Neural crest cell (in vitro differentiated cells): Measurements from ENCODE around the gene TOM1L2. TPM values are rescaled to one million over a fixed set of nuclear protein-coding genes. Genes with fewer than 3 reads are reported as not detected.

Experiments used
- DNase-seq: peaks from one replicate; pipeline ENCODE4 v3.0.0; 2021; ENCODE audit warnings: low read depth, mixed read lengths, low spot score
- H3K27ac Mint-ChIP-seq: one replicate; pipeline ENCODE4 v1.8.0; 2021; ENCODE audit warnings: mild to moderate bottlenecking, mixed read lengths; ENCODE audit not compliant: unreplicated experiment
- H3K27me3 Mint-ChIP-seq: 2 replicates; pipeline ENCODE4 v1.8.0; 2021; ENCODE audit warnings: low read depth, mild to moderate bottlenecking, mixed read lengths
- H3K36me3 Mint-ChIP-seq: 2 replicates; pipeline ENCODE4 v1.8.0; 2021; ENCODE audit warnings: low read depth, mild to moderate bottlenecking, mixed read lengths
- H3K4me1 Mint-ChIP-seq: 2 replicates; pipeline ENCODE4 v1.8.0; 2021; ENCODE audit warnings: mixed read lengths
- H3K4me3 Mint-ChIP-seq: one replicate; pipeline ENCODE4 v1.8.0; 2021; ENCODE audit warnings: mild to moderate bottlenecking, mixed read lengths
- H3K9me3 Mint-ChIP-seq: 2 replicates; pipeline ENCODE4 v1.8.0; 2021; ENCODE audit warnings: mixed read lengths
- total RNA-seq: library from RNA; stranded (reverse); gene quantifications from 2 replicates; pipeline ENCODE4 v1.2.1, GENCODE V29; 2021
- TF ChIP-seq, protein P1 (sequence below): fragments of 200-600 bp; sonication (generic); conservative IDR thresholded peaks from 2 replicates; pipeline ENCODE4 v1.5.0; 2021; ENCODE audit warnings: antibody characterized with exemption, mild to moderate bottlenecking

The TOM1L2 gene
- total RNA-seq, 1 donor from 2014 or later, result 15.9 TPM

DNA sequence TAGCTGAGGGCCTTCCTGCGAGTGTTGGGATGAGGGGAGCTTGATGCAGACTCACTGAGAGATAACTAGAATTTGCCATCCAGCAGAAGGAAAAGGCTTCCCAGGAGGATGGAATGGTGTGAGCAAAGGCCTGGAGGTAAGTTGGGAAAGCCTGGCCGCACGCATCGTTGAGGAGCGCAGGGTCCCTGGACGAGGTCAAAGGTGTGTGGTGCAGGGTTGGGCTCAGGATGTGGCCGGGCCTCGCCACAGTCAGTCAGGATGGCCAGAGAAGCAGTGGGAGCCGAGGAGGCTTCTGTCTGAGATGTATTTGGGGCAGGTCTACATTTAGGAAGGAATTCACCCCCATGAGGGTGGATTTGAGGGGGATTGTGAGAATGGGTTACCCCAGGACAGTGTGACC is 16.9 kb upstream of the TOM1L2 start:
- no peak for DNase-seq
- no peak overlapping the region for H3K27ac Mint-ChIP-seq
- TF ChIP-seq, protein P1, sequence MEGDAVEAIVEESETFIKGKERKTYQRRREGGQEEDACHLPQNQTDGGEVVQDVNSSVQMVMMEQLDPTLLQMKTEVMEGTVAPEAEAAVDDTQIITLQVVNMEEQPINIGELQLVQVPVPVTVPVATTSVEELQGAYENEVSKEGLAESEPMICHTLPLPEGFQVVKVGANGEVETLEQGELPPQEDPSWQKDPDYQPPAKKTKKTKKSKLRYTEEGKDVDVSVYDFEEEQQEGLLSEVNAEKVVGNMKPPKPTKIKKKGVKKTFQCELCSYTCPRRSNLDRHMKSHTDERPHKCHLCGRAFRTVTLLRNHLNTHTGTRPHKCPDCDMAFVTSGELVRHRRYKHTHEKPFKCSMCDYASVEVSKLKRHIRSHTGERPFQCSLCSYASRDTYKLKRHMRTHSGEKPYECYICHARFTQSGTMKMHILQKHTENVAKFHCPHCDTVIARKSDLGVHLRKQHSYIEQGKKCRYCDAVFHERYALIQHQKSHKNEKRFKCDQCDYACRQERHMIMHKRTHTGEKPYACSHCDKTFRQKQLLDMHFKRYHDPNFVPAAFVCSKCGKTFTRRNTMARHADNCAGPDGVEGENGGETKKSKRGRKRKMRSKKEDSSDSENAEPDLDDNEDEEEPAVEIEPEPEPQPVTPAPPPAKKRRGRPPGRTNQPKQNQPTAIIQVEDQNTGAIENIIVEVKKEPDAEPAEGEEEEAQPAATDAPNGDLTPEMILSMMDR, result no peak
- H3K27me3 Mint-ChIP-seq, result no peaks in the 10 kb centered on the region
- no peaks in the 10 kb centered on the region for H3K4me1 Mint-ChIP-seq
- H3K4me3 Mint-ChIP-seq, result no peak overlapping the region
- no peaks in the 10 kb centered on the region for H3K36me3 Mint-ChIP-seq
- no peaks in the 10 kb centered on the region for H3K9me3 Mint-ChIP-seq

DNA sequence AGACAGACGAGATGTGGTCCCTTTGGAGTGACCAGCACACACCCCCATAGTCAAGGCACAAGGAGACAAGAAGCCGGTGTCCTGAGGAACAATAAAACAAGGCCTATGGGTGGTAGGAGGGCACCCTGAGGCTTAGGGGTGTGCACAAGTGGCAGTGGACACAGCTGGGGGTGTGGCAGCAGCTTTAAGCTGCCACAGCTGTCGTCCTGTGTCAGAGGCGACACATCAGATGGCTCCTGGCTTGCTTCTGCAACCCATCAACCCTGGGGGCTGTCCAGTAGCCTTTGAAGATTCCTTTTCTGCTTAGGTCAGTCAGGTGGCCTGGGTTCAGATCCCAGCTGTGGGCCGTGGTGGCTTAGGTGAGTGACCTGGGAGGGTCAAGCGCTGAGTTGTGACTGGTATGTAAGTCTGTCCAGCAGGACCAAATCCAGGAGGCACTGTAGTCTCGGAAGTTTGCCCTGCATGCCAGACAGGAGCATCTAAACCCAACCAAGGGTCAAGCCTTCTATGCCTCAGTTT is 16.3 kb upstream of the TOM1L2 start:
- H3K27ac Mint-ChIP-seq, result no peak overlapping the region
- TF ChIP-seq, protein P1, result no peak
- no peak for DNase-seq
- H3K9me3 Mint-ChIP-seq, result no peaks in the 10 kb centered on the region
- no peaks in the 10 kb centered on the region for H3K27me3 Mint-ChIP-seq
- no peak overlapping the region for H3K4me3 Mint-ChIP-seq
- H3K36me3 Mint-ChIP-seq, result no peaks in the 10 kb centered on the region
- H3K4me1 Mint-ChIP-seq, result no peaks in the 10 kb centered on the region

DNA sequence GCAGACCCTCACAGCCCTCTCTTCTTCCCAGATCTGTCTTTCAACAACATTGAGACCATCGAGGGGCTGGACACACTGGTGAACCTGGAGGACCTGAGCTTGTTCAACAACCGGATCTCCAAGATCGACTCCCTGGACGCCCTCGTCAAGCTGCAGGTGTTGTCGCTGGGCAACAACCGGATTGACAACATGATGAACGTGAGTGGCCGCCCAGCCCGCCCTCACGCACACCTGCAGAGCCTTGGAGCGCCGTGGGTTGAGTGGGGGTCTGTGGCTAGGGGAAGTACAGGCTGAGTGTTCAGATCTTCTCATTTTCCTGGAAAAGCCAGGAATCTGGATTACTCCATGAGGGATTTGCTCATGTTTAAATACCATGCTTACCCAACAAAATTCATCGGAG is 15.7 kb upstream of the TOM1L2 start:
- H3K4me1 Mint-ChIP-seq, result no peaks in the 10 kb centered on the region
- TF ChIP-seq, protein P1, result no peak

DNA sequence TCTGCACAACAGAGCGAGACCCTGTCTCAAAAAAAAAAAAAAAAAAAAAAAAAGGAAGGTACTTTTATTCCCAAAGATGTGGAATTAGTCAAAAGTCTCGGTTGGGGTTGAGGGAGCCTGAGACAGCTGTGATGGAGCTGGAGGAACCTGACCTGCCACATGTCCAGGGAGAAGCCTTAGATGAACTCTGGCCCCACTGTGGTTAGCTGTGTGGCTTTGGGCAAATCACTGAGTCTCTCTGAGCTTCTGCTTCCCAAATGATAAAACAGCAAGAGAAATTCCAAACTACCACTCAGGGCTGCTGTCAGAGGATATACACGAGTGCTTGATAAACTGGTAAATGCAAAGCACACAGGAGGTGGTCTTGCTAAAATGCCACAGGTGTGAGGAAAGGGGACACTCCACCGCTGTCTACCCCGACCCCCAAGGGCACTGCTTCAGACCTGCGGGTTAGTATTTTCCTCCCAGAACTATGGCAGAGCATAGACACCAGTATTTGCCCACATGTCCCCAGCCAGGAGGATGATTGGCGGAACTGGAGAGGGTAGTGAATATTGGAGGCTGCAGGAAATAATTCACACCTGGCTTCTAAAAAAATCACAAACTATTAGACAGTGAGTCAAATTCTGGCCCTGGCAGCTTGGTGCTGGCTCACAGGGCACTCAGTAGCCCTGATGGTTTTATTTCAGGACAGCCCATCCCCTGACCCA is 15.1 kb upstream of the TOM1L2 start:
- no peak overlapping the region for H3K4me3 Mint-ChIP-seq
- TF ChIP-seq, protein P1, result no peak
- no peaks in the 10 kb centered on the region for H3K36me3 Mint-ChIP-seq
- no peaks in the 10 kb centered on the region for H3K27me3 Mint-ChIP-seq
- no peaks in the 10 kb centered on the region for H3K9me3 Mint-ChIP-seq
- no peak for DNase-seq
- H3K4me1 Mint-ChIP-seq, result no peaks in the 10 kb centered on the region
- H3K27ac Mint-ChIP-seq, result no peak overlapping the region

More for the DNA sequence above, 15.7 kb upstream of the TOM1L2 start:
- H3K36me3 Mint-ChIP-seq, result no peaks in the 10 kb centered on the region
- no peak overlapping the region for H3K4me3 Mint-ChIP-seq
- H3K27me3 Mint-ChIP-seq, result no peaks in the 10 kb centered on the region
- H3K9me3 Mint-ChIP-seq, result no peaks in the 10 kb centered on the region
- no peak for DNase-seq
- H3K27ac Mint-ChIP-seq, result no peak overlapping the region

DNA sequence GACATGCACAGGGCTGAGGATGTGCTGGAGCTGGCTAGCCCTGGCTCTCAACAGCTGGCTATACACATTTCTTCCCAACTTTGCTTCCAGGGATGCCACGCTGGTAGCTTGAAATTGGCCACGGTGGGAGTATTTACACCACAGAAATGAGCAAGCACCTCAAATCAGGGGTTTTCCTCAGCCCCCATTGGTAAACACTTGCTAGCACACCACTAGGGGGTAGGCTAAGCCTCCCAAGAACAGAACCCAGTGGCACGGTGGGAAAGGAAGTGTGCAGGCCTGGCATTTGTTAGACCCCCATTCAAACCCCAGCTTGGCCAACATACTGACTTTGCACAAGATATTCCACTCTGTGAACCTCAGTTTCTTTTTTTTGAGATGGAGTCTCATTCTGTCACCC is 13.4 kb upstream of the TOM1L2 start:
- Mint-ChIP-seq H3K4me1 (no peaks in the 10 kb centered on the region), H3K4me3 (no peak overlapping the region), H3K27me3 (no peaks in the 10 kb centered on the region), H3K9me3 (no peaks in the 10 kb centered on the region), H3K27ac (no peak overlapping the region), H3K36me3 (no peaks in the 10 kb centered on the region)
- no peak for DNase-seq
- TF ChIP-seq, protein P1, result no peak
